ENCODE results near the gene NOL9. TPM values are rescaled to one million over a fixed set of nuclear protein-coding genes. Genes with fewer than 3 reads are reported as not detected.
A peak's percentile ranks its signal among the peaks of the same experiment; 100 is the strongest.

Gene NOL9
- total and polyA plus RNA-seq, 2 of the 13 experiments (the other 11 are each of a cell fraction or from before 2014, with no cell fraction given), result 18.0 to 24.7 TPM

DNA sequence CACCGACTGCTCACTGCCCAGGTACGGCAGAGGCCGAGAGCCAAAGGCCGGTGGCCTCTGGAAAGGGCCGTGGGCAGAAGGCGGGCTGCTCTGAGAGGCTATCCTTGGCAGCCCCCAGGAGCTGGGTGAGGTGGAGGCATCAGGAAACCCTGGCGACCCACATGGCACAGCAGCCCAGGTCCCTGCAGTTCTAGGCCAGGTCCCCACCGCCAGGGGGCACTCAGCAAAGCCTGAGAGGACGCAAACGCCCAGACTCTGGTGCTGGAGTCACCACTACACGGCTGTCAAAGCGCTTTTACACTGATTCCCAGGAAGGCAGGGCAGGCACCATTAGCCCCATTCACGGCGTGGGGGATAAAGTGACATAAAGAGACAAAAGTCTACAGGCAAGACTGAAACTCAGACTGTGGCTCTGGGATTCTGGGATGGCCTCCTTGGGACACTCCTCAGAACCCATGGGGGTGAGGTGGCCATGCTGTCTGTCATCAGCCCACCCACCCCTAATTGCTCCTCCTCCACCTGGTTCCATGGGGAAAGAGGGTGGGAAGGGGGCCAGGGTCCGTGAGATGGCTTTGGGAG is 67.8 kb downstream of the NOL9 start (continued):
- TF ChIP-seq, protein P1, sequence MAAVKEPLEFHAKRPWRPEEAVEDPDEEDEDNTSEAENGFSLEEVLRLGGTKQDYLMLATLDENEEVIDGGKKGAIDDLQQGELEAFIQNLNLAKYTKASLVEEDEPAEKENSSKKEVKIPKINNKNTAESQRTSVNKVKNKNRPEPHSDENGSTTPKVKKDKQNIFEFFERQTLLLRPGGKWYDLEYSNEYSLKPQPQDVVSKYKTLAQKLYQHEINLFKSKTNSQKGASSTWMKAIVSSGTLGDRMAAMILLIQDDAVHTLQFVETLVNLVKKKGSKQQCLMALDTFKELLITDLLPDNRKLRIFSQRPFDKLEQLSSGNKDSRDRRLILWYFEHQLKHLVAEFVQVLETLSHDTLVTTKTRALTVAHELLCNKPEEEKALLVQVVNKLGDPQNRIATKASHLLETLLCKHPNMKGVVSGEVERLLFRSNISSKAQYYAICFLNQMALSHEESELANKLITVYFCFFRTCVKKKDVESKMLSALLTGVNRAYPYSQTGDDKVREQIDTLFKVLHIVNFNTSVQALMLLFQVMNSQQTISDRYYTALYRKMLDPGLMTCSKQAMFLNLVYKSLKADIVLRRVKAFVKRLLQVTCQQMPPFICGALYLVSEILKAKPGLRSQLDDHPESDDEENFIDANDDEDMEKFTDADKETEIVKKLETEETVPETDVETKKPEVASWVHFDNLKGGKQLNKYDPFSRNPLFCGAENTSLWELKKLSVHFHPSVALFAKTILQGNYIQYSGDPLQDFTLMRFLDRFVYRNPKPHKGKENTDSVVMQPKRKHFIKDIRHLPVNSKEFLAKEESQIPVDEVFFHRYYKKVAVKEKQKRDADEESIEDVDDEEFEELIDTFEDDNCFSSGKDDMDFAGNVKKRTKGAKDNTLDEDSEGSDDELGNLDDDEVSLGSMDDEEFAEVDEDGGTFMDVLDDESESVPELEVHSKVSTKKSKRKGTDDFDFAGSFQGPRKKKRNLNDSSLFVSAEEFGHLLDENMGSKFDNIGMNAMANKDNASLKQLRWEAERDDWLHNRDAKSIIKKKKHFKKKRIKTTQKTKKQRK (IDR thresholded peaks at IDR 0.05; ENCODE audit: low read length), result no peak
- no peak for TF ChIP-seq ZNF776 (CRISPR knock-in tag; IDR thresholded peaks at IDR 0.05)
- no peak for TF ChIP-seq POLR2G (IDR thresholded peaks at IDR 0.05; ENCODE audit: low read depth, low read length)
- TF ChIP-seq, protein P2, sequence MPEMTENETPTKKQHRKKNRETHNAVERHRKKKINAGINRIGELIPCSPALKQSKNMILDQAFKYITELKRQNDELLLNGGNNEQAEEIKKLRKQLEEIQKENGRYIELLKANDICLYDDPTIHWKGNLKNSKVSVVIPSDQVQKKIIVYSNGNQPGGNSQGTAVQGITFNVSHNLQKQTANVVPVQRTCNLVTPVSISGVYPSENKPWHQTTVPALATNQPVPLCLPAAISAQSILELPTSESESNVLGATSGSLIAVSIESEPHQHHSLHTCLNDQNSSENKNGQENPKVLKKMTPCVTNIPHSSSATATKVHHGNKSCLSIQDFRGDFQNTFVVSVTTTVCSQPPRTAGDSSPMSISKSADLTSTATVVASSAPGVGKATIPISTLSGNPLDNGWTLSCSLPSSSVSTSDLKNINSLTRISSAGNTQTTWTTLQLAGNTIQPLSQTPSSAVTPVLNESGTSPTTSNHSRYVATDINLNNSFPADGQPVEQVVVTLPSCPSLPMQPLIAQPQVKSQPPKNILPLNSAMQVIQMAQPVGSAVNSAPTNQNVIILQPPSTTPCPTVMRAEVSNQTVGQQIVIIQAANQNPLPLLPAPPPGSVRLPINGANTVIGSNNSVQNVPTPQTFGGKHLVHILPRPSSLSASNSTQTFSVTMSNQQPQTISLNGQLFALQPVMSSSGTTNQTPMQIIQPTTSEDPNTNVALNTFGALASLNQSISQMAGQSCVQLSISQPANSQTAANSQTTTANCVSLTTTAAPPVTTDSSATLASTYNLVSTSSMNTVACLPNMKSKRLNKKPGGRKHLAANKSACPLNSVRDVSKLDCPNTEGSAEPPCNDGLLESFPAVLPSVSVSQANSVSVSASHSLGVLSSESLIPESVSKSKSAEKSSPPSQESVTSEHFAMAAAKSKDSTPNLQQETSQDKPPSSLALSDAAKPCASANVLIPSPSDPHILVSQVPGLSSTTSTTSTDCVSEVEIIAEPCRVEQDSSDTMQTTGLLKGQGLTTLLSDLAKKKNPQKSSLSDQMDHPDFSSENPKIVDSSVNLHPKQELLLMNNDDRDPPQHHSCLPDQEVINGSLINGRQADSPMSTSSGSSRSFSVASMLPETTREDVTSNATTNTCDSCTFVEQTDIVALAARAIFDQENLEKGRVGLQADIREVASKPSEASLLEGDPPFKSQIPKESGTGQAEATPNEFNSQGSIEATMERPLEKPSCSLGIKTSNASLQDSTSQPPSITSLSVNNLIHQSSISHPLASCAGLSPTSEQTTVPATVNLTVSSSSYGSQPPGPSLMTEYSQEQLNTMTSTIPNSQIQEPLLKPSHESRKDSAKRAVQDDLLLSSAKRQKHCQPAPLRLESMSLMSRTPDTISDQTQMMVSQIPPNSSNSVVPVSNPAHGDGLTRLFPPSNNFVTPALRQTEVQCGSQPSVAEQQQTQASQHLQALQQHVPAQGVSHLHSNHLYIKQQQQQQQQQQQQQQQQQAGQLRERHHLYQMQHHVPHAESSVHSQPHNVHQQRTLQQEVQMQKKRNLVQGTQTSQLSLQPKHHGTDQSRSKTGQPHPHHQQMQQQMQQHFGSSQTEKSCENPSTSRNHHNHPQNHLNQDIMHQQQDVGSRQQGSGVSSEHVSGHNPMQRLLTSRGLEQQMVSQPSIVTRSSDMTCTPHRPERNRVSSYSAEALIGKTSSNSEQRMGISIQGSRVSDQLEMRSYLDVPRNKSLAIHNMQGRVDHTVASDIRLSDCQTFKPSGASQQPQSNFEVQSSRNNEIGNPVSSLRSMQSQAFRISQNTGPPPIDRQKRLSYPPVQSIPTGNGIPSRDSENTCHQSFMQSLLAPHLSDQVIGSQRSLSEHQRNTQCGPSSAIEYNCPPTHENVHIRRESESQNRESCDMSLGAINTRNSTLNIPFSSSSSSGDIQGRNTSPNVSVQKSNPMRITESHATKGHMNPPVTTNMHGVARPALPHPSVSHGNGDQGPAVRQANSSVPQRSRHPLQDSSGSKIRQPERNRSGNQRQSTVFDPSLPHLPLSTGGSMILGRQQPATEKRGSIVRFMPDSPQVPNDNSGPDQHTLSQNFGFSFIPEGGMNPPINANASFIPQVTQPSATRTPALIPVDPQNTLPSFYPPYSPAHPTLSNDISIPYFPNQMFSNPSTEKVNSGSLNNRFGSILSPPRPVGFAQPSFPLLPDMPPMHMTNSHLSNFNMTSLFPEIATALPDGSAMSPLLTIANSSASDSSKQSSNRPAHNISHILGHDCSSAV (CRISPR knock-in tag; IDR thresholded peaks at IDR 0.05; ENCODE audit: borderline replicate concordance), result no peak
- no peak for TF ChIP-seq NR3C1 (CRISPR knock-in tag; IDR thresholded peaks at IDR 0.05)
- TF ChIP-seq MIER3 (CRISPR knock-in tag; IDR thresholded peaks at IDR 0.05; ENCODE audit: borderline replicate concordance), result 0 out of 2 replicates have a peak, but pooled peaks have one; percentile 28
- no peak for TF ChIP-seq PAF1 (CRISPR knock-in tag; IDR thresholded peaks at IDR 0.05)
- TF ChIP-seq, protein P3, sequence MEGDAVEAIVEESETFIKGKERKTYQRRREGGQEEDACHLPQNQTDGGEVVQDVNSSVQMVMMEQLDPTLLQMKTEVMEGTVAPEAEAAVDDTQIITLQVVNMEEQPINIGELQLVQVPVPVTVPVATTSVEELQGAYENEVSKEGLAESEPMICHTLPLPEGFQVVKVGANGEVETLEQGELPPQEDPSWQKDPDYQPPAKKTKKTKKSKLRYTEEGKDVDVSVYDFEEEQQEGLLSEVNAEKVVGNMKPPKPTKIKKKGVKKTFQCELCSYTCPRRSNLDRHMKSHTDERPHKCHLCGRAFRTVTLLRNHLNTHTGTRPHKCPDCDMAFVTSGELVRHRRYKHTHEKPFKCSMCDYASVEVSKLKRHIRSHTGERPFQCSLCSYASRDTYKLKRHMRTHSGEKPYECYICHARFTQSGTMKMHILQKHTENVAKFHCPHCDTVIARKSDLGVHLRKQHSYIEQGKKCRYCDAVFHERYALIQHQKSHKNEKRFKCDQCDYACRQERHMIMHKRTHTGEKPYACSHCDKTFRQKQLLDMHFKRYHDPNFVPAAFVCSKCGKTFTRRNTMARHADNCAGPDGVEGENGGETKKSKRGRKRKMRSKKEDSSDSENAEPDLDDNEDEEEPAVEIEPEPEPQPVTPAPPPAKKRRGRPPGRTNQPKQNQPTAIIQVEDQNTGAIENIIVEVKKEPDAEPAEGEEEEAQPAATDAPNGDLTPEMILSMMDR (CRISPR knock-in tag; IDR thresholded peaks at IDR 0.05), result peak; percentile 97
- TF ChIP-seq ZNF460 (CRISPR knock-in tag; IDR thresholded peaks at IDR 0.05; ENCODE audit: borderline replicate concordance), result no peak
- no peak for TF ChIP-seq TCF7 (IDR thresholded peaks at IDR 0.05; ENCODE audit: low read depth)
- TF ChIP-seq SRSF9 (IDR thresholded peaks at IDR 0.05; ENCODE audit: borderline replicate concordance, insufficient read depth, low read depth, low read length, poor library complexity, severe bottlenecking), result no peak
- TF ChIP-seq, protein P4, sequence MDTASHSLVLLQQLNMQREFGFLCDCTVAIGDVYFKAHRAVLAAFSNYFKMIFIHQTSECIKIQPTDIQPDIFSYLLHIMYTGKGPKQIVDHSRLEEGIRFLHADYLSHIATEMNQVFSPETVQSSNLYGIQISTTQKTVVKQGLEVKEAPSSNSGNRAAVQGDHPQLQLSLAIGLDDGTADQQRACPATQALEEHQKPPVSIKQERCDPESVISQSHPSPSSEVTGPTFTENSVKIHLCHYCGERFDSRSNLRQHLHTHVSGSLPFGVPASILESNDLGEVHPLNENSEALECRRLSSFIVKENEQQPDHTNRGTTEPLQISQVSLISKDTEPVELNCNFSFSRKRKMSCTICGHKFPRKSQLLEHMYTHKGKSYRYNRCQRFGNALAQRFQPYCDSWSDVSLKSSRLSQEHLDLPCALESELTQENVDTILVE (CRISPR knock-in tag; IDR thresholded peaks at IDR 0.05), result peak; percentile 56; the same call in 1 of the 2 replicates
- TF ChIP-seq, protein P5, sequence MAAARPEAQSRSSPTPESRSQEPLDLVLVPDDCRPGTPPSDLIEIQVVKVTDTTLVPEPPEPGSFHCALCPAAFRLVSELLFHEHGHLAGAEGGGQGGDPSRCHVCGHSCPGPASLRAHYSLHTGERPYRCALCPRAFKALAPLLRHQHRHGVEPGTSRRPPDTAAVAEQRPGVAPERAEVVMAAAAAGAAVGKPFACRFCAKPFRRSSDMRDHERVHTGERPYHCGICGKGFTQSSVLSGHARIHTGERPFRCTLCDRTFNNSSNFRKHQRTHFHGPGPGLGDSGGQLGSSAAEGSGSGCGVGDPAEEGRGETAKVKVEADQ (CRISPR knock-in tag; IDR thresholded peaks at IDR 0.05; ENCODE audit: borderline replicate concordance), result no peak
